GM21576 (cell line): ENCODE measurements around the gene STK10.
A peak's percentile ranks its signal among the peaks of the same experiment; 100 is the strongest.

Experiments
- ATAC-seq: cut with Tn5 transposase; IDR thresholded peaks from one replicate; pipeline ENCODE4 v1.9.1; 2021; ENCODE audit warnings: mild to moderate bottlenecking, moderate library complexity; ENCODE audit not compliant: unreplicated experiment

STK10 gene

DNA sequence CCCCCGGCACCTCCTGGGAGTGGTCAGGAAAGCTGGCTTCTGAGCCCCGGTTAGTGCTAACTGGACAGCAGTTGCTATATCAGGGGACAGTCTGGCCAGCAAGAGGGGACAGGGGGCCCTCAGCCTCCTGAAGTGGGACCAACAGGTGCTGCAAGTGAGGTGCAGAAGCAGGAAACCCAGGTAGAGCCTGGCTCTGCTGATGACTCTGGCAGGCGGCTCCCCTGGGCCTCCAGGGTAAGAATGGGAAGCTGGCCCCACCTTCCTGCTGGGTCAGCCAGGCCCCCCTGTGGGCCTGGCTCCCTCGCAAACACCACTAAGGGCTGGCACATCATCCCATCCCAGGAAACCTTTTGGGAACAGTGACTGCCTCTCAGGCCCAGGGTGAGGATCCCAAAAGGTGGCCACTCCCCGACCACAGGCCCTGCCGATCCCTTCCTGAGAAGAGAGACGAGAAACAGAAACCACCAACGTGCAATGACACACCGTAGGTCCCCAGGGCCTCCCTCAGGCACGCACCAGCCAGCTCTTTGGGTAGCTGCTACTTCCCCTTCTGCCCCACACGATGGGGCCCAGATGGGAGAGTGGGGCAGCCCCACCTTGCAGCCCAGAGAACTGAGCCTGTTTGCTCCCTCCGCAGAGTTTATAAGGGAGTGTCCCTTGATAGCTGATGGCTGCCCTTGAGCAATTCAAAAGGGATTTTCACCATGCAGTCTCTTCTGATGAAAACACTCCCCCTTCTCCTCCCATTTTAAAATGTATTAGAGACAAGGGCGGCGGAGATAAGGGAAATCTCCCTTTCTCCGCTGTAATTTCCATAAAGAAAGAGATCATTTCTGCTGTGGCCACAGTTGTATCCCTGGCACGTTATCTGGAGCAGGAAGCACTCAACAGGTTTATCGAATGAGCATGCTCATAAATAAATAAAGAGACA lies 76.8 kb downstream of the STK10 start:
- peak; percentile 75 for ATAC-seq

DNA sequence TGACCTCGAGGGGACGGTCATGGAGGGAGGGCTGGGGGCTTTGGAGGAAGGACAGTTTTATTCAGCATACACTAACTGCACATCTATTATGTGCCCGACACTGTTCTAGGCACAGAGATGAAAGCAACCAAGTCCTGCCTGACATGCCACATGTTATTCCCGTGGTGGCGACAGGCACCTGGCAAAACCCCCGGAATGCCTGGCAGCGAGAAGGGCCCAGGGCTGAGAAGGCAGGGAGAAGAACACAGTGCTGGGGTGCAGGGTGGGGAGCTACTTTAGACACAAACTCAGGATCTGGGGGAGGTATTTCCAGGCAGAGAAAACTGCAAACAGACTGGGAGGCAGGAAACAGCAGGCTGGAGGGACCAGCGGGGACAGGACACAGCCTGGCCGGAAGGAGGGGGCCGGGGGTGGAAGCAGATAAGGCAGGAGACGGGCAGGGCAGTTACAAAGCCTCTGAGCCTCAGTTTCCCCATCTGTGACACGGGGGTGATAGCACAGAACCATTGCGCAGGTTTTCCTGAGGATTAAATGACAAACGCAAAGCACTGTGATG lies 77.7 kb downstream of the STK10 start:
- ATAC-seq: no peak

DNA sequence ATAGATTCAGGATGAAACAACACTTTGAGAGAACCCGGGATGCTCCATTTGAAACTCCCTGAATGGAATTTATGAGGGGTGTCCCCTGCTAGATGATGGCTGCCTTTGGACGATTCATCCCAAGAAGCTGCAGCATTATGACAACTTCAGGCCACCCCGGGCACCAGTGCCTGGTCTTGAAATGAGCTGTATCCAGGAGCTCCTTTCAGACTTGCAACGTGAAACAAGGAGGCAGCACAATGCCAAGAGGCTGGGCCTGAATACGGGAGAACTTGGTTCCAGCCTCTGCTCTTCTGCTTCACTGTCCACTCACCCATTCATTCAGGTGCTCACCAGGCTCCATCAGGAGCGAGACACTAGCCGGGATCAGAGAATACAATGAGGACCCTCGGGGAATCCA lies 78.3 kb downstream of the STK10 start:
- no peak for ATAC-seq

DNA sequence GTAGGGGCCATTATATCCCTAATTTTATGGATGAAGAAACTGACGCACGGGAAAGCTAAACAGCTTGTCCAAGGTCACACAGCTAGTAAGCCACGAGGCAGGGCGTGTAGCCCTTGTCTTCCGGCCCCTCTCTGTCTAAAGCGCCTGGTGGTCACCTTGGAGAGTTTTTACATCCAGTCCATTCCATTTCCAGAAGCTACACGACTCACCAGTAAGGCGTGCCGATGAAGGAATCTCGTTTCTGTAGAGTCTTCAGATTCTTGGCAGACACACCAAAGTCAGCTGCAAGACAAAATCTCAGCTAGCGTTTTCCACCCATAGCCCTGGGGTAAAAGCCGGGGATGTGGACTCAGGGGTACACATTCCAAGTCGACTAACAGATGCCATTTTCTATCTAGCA lies 80.5 kb downstream of the STK10 start:
- ATAC-seq: no peak

DNA sequence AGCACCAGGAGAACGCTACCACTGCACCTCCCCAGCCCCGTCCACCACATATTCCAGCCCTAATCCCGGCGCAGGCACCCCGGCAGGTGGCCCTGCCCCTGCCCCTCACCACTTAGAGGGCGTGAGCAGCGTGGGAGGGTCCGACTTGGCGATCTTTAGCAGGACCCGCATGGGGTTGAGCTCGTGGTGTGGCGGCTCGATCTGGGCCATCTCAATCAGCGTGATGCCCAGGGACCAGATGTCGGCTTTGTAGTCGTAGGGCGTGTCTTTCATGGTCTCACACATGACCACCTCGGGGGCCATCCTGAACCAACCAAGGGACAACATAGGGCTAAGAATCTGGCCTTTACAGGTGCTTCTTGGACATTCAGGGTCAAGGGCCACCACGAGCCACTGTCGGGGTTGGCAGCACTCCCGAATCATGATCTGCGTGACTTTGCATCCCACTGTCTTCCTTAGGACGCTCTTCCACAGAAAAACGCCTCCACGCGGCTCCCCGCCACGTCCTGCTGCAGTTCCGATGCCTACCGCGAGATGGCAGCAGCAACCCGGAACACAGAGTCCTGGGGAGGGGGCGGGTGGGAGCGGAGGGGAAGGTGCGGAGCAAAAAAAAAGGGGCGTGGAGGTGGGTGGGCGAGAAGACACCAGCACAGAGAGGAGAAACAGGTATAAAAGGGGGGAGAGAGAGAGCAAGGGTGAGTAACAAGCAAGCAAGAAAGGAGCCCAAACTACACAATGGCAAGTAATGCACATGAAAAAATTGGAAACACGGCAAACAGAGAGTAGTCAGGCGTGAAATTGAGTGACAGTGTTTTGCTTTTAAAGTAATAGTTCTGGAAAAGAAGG lies 81.3 kb downstream of the STK10 start:
- no peak for ATAC-seq

DNA sequence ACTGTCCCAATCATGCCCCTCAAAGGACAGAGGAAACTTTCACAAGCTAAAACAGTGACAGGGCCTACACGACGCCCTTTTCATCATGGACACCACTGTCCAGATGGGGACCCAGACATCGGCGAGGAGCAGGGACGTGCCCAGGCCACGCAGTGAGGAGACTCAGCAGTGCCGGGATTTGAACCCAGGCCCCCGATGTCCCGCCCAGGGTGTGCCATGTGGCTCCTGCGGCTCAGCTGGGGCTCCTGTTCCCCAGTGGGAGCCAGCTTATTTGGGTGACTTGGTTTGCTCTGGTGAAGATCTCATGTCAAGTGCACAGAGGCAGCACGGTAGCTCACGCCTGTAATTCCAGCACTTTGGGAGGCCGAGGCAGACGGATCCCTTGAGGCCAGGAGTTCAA lies 82.2 kb downstream of the STK10 start:
- no peak for ATAC-seq

DNA sequence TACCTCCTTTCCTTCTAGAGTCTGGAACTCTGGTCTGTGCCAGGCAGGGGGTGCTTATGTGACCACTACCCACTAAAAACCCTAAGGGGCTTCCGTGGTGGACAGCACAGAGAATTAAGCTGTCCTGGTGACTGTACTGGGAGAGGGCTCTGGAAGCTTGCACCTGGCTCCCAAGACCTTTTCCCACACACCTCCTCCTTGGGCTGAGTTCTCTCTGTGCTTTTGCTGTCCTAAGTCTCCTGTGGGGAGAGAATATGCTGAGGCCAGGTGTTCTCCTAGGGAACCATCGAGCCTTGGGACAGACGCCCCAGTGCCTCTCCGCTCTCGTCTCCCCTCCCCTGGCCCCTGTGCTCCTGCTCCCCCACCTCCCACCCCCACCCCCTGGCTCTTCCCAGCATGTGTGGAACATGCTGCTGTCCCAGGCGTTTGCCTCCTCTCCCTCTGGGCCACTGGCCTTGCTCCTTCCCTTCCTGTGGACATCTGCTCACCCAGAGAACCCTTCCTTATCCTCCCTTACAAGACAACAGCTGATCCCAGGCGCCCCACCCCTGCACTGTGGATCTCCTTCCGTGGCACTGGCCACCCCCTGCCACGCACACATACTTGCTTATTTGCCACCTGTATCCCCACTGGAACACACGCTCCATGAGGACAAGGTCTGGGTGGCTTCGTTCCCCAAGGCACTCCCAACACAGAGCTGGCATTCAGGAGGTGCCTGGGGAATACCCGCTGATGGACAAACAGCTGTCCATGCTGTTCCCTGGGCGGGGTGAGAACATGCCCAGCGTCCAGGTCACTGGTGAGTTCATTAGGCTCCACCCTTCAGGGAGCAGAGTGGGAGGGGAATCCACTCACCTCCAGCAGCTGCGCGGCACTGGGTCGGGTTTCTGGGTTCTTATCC lies 83.0 kb downstream of the STK10 start:
- no peak for ATAC-seq

DNA sequence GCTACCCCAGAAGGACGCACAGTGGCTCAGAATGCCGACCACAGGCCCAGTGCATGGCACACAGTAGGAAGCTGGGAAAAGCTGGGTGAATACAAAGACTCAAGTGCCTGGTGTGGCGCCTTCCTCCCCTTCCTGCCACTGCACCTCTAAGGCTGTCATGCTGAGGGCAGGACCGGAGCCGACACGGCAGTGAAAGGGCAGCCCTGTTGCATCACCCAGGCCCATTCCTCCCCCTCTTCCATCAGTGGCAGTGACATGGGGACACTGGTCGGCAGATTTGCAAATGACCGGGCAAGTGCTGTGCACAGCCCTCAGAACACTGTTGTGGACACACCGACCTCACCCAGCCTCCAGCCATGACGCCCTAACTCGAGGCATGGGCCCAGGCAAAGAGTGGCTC lies 84.0 kb downstream of the STK10 start:
- no peak for ATAC-seq

DNA sequence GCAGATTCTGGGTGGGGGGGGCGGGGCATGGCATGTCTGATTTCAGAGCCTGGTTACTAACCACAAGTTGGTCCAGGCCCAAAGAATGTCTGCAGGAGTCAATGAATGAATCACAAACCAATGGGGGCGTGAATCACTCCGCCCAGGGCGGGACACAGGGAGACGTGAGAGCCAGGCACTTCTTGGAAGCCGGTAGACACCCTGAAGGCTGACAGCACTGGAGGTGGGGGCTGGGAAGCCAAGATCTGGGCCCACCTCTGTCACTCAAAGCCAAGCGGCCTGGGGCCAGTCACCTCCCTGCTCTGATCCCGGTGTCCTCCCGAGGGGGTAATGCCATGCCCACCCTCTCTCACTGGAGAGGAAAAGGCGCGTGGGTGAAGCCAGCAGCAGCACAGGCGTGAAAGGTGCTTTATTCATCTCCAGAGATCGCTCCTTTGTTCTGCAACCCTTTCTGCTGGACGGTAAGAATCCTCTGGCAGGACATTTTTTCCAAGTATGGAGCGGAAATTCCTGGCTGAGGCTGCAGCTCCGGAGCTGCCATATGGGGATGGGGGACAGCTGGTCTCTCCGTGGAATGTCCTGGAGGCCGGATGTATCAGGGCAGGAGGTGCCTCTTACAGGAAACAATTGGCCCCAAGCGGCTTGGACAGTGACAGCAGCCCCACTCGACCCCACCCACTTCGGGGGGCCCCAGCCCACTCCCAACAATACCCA lies 85.0 kb downstream of the STK10 start:
- ATAC-seq: no peak

DNA sequence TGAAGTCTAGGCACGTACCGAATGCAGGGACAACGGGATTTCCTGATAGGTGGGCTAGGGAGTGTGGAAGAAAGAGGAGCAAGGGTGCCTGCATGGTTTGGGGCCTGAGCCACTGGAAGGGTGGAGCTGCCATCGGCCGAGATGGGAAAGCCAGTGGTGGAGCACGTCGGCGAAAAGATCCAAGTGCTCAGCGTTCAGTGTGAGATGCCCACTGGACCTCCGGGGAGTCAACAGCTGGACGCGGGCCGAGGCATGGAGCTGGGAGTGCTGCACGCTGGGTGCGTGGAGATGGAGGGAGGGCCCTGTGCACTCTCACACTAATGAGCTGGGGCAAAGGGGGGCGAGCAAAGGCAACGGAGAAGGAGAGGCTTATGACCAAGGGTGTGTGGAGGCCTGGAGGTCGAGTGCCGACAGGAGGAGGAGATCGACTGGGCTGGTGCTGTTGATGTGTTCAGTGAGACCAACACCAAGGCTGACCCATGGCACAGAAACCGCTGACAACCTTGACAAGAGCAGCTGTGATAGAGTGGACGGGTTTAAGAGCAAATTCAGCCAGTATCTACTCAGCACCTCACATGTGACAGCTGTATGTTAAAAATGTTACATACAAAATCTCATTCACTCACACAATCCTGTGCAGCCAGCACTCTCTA lies 85.7 kb downstream of the STK10 start:
- no peak for ATAC-seq

DNA sequence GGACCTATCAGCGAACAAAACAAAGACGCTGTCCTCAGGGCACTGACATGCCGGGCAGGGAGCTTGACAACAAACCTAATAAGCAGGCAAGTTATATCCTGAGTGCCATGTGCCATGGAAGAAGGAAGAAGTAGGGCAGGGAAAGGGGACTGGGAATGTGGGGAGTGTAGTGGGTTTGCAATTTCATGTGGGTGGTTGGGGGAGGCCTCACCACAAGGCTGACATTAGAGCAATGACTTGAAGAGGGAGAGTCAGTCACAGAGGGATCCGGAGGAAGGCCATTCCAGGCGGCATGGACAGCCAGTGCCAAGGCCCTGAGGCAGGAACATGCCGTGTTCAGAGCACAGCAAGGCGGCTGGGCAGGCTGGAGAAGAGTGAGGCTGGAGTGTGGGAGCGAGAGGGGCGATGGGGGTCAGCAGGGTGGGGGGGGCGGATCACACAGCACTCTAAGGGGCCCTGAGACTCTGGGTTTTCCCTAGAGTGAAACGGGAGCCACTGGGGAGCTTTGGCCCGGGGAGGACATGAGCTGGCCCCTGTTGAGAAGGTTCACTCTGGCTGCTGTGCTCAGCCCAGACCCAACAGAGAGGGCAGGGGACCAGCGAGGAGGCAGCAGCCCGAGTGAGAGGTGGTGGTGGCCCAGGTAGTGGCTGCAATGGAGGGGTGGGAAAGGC lies 86.3 kb downstream of the STK10 start:
- no peak for ATAC-seq

DNA sequence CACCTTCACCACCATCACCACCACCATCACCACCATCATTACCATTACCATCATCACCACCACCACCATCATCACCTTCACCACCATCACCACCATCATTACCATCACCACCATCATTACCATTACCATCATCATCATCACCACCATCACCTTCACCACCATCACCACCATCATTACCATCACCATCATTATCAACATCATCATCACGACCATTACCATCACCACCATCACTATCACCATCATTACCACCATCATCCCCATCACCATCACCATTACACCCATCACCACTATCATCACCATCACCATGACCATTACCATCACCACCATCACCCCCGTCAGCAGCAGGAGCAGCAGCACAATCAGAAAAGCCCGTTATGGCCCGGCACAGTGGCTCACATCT lies 89.1 kb downstream of the STK10 start:
- no peak for ATAC-seq

DNA sequence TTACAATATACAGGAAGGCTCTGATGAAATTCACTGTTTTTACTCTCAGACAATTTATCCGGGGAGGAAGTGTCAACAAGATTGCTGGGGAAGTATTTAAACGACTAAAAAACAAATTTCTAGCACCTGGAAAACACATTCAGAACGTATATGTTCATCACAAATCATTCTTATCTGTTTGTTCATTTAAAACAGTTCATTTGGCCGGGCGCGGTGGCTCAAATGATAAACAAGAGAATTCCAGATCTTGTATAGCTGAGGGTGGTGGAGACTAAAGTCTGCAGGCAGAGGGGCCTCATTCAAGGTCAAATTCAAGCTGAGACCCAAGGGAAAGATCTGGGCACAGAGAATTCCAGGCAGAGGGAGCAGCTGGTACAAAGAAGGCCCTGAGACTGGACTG lies 90.0 kb downstream of the STK10 start:
- ATAC-seq: no peak

DNA sequence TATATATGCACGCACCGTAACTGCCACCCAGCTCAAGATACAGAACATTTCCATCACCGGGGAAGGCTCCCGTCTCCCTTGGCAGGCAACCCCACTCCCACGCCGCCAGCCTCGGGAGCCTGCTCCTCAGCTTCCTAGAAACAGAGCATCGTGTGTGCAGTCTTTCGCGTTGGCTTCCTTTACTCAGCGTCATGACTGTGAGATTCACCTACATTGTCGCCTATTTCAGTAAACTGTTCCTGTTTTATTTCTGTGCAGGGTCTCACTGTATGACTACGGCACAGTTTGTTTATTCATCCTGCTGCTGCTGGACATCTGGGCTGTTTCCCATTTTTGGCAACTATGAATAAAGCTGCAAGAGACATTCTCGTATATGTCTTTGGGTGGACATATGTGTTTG lies 90.7 kb downstream of the STK10 start:
- ATAC-seq: no peak

DNA sequence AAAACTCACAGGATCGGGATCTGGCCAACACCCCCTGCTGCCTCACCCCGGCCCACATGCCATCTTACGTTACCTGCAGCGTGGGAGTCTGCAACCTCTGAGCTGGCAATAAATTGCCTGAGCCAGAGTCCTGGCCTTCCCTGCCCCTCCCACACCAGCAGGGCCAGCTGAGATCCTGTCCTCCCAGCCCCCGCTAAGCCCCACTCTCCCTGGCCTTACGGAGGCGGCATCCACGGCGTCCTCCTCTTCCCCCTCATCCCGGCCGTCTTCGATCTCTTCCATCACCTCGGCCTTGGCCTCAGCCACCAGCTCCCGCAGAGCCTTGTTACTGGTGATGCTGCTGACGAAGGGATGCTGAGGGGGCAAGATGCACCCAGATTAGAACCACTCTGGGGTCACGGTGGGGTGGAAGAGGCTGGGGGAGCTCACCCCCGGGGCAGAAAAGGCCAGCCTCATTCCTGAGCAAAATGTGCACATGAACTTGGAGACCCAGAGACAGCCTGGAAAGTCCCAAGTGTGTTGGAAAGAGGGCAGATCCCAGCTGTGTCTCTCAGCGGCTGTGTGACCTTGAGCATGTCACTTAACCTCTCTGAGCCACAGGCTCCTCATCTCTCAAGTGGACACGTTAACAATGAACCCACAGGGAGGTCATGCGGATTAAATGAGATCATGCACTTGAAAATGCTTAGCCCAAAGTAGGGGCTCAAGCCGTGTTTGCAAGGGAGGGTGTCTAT lies 91.7 kb downstream of the STK10 start:
- no peak for ATAC-seq

DNA sequence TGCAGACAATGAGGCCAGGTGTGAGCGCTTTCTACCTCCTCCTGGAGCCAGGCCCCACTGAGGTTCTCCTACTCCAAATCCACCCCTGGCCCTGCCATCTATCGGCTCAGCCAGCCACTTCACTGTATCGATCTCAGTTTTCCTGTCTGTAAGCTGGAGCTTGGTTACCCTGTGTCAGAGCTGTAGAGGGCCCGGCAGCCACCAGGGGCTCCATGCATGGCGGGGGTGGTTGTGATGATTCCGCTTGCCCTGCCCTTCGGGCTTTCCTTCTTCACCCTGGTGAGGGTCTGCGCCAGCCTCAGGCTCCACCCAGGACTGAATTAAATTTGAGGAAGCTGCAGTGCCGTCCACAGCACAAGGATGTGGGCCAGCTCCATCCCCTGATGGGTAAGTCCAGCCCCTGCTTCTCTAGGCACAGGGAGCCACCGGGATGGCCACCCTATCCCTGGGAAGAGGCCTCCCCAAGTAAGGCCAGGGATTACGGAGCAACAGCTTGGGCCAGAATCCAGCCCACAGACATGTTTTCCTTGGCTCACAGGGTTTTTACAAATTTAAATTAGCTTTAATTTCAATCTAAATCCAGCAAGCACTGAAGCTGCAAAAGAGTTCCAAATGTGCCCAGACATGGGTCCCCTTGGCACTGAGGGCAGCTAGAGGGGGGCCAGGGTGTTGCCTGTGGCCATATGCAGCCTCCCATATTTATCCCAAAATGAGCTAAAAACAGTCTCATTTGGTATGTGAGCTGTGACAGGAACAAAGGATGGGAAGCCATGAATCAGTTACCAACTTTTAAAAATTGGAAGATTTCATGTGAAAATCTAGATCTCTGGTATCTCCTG lies 92.4 kb downstream of the STK10 start:
- ATAC-seq: no peak

DNA sequence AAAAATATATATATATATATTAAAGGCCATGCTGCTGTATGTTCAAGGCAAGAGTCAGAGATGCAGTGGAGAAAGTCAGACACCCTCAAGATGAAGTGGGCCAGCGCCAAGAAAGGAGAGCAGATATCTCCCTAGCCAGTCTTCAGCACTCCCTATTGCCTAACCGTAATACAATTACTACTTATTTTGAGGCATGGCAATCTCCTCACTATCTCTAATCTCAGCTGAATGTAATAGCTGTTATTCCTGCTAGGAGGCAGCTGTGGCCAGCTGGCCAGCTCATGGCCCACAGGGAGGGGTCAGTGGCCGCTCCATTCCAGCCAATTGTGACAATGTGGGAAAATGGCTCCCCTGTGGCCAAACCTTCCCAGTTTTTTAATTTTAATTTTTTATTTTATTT lies 94.1 kb downstream of the STK10 start:
- no peak for ATAC-seq
